Measurements from ENCODE around the gene AFF2. TPM values are rescaled to one million over a fixed set of nuclear protein-coding genes. Genes with fewer than 3 reads are reported as not detected.

AFF2 gene
- total RNA-seq, 2 donors from 2014 or later, result 0.09 to 0.42 TPM

DNA sequence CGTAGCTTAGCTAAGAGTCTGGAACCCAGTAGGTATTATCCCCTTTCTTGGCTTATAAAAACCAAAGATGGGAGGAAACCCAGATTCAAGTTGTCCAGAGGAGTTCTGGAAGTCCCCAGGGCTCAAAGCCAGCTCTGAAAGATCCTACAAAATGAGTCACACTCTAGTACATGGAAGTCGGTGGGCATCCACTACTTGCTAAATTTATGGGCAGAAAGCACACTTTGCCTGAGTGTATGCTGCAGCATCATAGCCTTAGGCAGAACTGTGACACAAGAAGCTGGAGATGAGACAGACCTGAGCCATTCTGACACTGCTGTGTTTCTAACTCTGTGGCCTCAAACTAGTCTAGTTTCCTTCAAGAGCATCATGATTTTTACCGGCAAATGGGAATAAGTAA, 429.3 kb downstream of the AFF2 start:
- no peak for DNase-seq
- no peak for ATAC-seq
- intact Hi-C loops (cut with DNase I, micrococcal nuclease), result loop anchor here in 1 of 2 donors (10.0 kb wide), 1 partner anchor 55 kb away; no protein-coding TSS in a partner anchor

DNA sequence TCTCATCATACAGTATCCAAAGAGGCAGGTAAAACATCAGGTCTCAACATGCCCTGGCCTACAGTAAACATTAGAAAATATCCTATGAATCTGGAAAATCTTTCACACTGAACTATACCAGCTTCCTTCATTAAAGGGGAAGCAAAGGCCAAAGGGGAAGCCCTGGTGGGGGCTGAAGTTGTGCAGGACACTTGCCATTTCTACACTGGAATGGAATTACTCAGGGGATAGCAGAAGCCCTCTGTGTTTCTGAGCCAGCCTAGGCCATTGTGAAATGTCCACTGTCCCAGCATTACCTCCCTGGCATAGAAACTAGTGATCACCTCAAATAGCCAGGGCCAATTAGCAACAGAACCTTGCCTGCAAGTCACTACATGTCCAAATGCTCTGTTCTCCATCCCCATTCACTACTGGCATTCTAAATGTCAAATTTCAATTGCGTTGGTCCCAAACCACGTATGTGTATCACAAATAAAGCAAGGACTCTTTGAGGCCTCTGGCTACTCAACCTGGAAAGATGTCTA, 429.9 kb downstream of the AFF2 start:
- intact Hi-C loops (cut with DNase I, micrococcal nuclease), result no loop called here
- DNase-seq (no peak), ATAC-seq (no peak)

DNA sequence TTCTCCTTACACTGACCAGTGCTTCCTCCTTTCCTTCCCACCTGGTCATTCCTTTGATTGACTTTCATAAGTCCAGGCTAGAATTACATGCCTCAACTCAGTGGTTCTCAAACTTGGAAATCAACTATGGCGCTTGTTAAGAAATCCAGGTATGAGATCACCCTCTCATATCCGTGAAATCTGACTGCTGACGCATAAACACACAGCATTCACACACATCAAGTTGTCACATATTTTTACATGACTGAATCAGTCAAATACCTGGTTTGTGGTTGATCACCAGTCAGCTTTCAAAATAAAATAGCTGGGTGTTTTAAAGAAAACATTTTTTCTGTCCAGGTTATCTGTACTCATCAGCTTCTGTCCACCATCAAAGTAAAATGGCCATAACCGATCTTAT, 433.5 kb downstream of the AFF2 start:
- no peak for ATAC-seq
- intact Hi-C loops (cut with DNase I, micrococcal nuclease), result no loop called here
- DNase-seq, result no peak

DNA sequence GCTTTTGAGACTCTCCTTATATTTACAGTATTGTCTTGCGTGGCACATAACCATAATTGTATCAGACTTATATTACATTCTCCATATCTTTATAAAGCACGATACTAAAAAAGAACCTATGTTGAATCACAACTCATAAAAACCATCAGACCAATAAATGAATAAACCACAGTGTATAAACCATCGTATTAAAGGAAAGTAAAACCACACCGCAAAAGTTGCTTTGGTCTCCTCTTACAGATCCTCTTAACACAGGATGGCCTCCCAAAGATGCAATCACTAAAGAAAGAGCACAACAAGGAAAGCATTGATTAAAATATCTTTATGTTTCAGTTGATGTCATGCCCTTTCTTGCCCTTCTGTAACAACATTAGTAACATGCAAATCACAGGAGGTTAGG, 437.9 kb downstream of the AFF2 start:
- intact Hi-C loops (cut with DNase I, micrococcal nuclease), result no loop called here
- no peak for ATAC-seq
- no peak for DNase-seq

DNA sequence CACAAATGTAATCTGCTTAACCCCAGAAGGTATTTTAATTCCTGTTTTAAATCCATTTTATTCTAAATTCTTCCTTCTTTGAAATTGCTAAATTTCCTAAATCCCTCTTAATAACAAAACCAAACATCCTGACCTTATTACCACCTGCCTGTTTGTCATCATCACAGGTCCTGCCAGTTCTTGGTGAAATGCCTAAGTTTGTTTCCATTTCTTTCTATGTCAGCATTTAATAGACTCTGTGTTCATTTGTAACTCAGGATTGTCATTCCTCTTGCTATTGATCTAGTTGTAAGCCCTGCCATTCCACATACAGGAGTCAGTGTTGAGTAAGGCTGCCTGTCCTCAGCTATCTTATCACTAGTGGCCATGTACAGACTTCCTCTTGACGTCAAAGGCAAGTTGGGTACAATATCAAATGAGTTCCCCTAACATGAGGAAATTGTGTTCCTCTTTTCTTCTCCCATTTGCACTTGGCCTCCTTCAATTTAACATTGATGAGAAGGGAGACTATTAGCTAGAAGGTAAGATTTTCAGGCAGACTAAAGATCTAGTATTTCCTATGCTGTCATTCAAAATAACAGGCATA, 440.1 kb downstream of the AFF2 start:
- intact Hi-C loops (cut with DNase I, micrococcal nuclease), result no loop called here
- ATAC-seq, result no peak
- DNase-seq, result no peak

DNA sequence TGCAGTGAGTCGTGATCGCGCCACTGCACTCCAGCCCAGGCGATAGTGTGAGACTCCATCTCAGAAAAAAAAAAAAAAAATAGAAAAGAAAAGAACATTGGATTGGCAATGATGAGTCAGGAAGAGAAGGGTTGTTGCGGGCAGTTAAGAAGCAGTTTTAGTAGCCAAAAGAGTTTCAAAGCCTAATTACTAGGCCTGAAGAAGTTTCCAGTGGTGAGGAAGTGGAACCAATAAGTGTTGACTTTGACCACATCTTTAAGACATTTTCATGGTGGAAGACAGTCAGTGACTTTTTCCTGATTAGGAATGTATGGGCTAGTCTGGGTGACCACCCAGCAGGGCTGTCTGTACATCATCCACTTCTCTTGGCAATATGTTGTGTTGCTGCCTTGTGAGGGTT, 442.3 kb downstream of the AFF2 start:
- no peak for DNase-seq
- intact Hi-C loops (cut with DNase I, micrococcal nuclease), result no loop called here
- no peak for ATAC-seq

DNA sequence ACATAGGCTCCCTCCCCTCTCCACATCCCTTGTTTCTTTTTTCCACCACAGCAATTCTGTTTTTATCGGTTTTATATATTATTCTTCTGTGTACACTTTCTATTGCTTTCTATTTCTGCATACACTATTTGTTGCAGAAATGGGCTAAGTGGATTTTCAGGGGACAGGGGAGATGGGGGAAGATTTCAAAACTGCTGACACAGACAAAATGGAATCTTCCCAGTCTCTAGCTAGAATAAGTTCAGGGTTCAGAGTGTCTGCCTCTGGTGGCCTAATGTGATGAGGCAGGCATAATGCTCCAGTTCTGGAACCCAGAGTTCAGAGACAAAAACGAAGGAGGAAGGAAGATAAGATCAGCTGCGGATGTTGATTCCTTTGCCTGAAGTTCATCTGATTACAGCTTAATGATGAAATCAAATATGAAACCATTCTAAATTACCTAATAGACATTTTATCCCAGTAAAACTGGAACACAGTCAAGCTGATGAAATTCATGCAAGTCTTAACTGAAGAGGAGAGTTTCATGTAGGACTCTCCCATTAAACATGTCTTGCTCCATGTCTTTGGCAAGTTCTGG, 447.1 kb downstream of the AFF2 start:
- intact Hi-C loops (cut with DNase I, micrococcal nuclease), result no loop called here
- DNase-seq, result no peak
- no peak for ATAC-seq

DNA sequence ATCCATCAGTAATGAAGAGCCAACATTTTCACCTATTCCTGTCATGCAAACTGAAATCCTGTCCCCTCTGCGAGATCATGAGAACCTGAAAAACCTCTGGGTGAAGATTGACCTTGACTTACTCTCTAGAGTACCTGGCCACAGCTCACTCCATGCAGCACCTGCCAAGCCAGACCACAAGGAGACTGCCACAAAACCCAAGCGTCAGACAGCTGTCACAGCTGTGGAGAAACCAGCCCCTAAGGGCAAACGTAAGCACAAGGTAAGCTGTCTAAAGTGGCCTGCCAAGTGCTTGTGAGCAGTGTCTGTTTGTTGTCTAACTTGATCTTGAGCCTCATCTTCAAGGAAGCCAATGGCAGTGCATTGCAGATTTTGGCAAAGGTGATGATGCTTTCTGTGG, 455.9 kb downstream of the AFF2 start:
- ATAC-seq (no peak), DNase-seq (no peak)
- intact Hi-C loops (cut with DNase I, micrococcal nuclease), result no loop called here

DNA sequence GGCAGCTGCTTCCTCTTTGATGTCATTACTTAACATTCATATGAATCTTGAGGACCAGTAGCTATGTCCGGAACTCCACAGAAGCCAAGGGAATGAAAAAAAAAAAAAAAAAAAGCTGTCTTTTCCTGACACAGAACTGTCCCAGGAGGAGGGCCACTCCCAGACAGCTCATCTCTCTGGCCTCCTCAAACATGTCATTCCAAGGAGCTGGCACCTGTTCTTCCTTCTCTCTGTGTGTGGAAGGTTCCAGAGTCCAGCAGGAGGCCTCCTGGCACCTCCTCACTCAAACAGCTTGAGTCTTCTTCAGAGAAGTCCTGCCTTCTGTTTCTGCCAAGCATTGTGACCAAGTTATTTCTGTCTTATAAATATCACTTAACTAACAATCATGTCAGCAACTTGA, 458.5 kb downstream of the AFF2 start:
- DNase-seq, result no peak
- no peak for ATAC-seq
- intact Hi-C loops (cut with DNase I, micrococcal nuclease), result no loop called here

DNA sequence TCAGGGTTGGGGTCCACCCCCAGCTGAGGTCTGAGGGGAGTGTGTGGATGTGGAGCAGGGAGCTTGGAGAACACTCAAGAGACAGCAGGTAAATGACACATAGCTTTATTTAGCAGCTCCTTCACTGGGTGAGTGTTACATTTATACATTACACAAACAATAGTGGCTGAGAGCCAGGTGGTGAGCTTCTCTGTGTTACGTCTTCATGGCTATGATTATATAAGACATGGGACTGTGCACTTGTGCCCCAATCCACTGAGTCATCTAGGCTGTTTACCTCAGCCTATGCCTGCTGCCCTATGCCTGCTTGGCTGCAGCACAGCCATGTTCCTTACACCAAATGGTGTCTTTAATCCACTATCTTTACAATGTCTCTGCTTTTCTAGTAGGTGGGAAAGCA, 459.6 kb downstream of the AFF2 start:
- DNase-seq (no peak), ATAC-seq (no peak)
- intact Hi-C loops (cut with DNase I, micrococcal nuclease), result no loop called here

DNA sequence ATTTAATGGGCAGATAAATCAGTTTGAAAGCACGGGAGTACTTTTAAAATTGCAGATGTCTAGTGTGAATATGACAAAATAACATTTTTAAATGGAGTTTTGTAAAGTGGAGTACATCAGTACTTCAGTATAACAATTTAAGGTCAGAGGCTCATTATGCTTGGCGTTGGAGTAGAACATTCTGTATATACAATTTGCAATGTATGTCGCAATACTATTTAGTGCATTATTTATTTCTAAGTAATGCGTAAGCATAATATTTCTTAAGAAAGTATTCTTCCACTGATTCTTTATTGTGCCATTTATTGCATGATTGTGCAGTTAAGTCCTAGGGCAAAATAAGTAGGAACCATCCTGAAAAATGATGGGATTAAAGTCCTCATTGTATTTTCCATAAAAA, 461.6 kb downstream of the AFF2 start:
- intact Hi-C loops (cut with DNase I, micrococcal nuclease), result no loop called here
- no peak for DNase-seq
- no peak for ATAC-seq

DNA sequence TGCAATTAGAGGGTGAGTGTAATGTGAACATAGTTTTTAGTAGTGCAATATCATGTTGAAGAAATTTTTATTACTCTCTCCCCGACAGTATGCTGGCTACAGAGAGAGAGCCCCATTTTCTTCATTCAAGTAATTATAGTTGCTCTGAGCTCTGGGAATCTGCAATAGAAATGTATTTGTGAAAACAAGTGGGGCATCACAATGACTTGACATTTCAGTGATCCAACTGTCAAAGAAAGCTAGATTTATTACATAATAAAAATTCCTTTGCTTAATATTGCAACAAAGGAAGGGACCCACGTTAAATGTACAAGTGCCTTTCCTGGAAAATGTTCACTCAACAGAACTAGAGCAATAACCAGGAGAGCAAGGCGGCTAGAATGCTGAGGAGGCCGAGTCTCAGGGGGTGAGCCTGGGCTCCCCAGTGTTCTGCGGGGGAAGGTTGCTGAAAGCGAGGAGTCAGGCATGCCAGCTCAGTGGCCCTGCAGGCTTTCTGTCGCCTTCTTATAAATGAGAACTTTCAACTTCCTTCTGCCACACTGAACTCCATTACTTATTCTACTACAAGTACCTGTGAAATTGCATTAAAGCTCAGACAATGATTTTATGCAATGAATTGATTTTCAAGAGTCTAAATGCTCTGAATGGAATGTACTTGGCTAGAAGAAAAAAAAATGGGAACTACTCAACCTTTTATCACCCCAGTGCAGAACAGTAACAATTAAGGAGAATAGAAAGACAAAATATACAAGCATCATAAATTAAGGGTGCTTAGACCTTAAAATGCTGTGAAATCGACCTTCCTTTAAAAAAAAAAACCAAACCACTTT, 476.4 kb downstream of the AFF2 start:
- intact Hi-C loops (cut with DNase I, micrococcal nuclease), result no loop called here
- DNase-seq (no peak), ATAC-seq (no peak)

DNA sequence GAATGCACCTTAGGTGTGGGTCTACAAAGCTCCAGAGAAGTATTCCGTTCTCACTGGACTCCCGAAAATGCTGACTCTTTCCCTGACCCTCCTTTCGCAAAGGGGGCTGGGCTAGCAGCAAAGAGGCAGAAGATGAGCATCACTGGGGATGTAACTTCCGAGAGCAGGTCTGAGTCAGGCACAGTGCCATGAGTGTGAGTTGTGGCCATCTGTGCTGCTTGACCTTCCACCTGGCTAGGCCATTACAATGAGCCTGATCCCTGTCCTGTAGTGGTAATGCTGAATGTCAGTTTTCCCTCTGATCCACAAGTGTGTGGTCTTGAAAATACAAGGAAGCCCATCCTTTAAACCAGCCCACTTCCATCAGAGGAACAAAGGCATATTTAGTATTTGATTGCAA, 479.4 kb downstream of the AFF2 start:
- ATAC-seq (no peak), DNase-seq (no peak)
- intact Hi-C loops (cut with DNase I, micrococcal nuclease), result loop anchor here in 1 of 2 donors (10.0 kb wide), 1 partner anchor 55 kb away; no protein-coding TSS in a partner anchor

DNA sequence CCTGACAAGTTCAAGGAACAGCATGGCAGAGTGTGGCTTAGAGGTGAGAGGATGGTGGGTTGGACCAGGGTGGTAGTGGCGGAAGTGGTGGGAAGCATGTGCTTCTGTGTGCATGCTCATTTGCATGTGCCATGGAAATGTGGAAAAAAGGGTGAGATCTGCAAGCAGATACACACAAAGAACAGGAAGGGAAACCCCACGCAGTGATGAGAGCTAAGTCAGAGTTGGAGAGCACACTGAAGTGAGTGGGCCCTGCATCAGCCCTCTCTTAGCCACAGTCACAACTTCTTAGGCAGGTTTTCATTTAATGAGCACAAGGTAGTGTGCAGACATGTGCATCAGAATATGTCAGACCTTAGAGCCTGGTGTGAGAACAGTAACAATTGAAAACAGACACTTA, 483.8 kb downstream of the AFF2 start:
- intact Hi-C loops (cut with DNase I, micrococcal nuclease), result loop anchor here in 1 of 2 donors (10.0 kb wide), 1 partner anchor 59 kb away; no protein-coding TSS in a partner anchor
- ATAC-seq (no peak), DNase-seq (no peak)

DNA sequence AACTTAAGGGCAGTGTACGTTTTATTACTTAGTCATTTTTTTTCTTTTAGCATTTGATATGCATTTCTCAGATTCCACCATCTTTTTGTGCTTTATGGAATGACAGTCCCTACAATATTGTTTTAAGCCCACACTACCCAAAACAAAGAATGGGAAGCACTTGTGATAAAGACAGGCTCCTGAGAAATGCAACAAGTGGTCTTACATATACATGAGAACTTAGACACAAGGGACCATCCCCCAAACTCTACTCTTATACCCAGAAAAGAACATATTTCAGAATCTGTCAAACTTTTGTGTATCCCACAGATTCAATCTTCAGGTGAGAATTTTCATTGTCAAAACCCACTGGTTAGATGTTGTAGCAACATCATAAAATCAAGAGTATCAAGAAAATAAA, 491.1 kb downstream of the AFF2 start:
- no peak for DNase-seq
- ATAC-seq, result no peak
- intact Hi-C loops (cut with DNase I, micrococcal nuclease), result no loop called here

DNA sequence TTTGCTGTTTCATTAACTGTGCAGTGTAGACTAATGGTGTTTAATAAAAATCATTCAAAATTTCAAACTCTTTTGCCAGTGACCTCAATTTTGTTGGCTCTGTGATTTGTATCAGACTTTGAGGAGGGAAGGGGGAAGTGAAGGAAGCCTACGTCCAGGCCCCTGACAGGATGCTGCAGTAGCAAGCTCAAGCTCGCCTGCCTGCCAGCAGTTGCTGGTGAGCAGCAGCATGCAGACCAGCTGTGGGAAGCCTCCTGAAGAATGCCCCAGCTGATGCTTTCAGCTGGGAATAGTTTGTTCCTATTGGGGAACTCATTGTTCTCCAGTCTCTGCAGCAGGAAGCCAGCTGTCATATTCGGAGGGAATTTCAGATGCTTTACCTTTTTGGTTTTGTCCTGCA, 495.2 kb downstream of the AFF2 start:
- ATAC-seq, result no peak
- intact Hi-C loops (cut with DNase I, micrococcal nuclease), result no loop called here
- no peak for DNase-seq

DNA sequence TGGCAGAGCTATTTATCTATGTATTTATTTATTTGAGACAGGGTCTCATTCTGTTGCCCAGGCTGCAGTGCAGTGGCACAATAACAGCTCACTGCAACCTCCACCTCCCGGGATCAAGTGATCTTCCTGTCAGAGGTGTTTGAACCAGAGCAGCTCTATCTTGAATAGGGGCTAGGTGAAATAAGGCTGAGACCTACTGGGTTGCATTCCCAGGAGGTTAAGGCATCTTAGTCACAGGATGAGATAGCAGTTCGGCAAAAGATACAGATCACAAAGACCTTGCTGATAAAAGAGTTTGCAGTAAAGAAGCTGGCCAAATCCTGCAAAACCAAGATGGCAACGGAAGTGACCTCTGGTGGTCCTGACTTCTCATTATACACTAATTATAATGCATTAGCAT, 501.9 kb downstream of the AFF2 start:
- intact Hi-C loops (cut with DNase I, micrococcal nuclease), result no loop called here
- no peak for DNase-seq

DNA sequence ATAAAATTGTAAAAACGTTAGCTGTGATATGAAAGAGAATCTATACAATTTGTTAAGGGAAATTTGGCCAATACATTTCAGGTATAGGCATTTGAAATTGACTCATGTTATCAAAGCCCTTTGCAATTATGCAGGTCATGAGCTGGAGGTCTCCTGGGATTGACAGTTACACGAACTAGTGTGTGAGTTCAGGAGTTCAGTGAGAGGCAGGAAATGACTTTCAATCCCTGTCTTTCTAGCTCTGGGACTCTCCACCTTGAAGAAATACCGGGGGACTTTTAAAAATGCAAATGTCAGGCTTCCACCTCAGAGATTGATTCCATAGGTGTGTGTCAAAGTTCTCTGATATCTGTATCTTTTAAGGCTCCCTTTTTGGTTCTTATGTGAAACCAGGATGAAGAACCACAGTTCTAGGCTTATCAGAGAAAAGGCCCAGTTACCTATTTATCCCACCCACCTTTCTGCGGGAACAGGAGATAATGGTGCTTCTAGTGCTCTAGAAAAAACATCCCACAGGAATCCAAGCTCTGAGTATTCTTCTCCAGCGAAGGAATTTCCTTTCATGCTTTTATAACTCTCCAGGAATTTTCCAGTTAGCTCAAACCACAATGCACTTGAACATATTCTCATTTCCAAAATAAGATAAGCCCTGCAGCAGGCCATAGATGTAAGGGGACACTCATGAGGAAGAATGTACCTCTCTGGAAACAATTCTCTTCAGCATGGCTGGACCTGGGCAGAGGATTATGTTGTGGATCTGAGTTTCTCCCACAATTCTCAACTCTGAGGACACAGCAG, 503.6 kb downstream of the AFF2 start:
- intact Hi-C loops (cut with DNase I, micrococcal nuclease), result no loop called here
- no peak for ATAC-seq
- DNase-seq, result no peak

More for the DNA sequence above, 501.9 kb downstream of the AFF2 start:
- ATAC-seq, result no peak

DNA sequence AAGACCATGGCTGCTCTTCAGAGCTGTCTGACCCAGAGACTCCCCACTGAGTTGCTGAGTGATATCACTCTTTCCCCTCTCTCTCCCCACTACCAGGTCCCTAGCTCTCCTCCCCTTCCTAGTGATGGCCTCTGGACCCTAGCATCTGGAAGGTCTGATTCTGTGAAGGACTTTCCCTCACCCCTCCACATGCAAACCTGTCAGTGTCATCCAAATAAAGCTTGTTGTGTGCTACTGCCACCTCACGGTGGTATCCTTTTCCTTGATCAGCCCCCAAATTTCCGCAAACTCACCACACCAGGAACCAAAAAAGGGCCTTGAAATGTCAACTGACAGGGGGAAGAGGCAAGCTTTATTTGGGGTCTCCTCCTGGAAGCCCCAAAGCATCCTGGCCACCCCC, 504.5 kb downstream of the AFF2 start:
- intact Hi-C loops (cut with DNase I, micrococcal nuclease), result no loop called here
- ATAC-seq (no peak), DNase-seq (no peak)
